ENCODE measurements around the gene FGFRL1. TPM values are rescaled to one million over a fixed set of nuclear protein-coding genes. Genes with fewer than 3 reads are reported as not detected.

The FGFRL1 gene
- total and polyA plus RNA-seq, 2 of the 13 experiments (the other 11 are each of a cell fraction or from before 2014, with no cell fraction given), result 19.1 to 30.6 TPM

DNA sequence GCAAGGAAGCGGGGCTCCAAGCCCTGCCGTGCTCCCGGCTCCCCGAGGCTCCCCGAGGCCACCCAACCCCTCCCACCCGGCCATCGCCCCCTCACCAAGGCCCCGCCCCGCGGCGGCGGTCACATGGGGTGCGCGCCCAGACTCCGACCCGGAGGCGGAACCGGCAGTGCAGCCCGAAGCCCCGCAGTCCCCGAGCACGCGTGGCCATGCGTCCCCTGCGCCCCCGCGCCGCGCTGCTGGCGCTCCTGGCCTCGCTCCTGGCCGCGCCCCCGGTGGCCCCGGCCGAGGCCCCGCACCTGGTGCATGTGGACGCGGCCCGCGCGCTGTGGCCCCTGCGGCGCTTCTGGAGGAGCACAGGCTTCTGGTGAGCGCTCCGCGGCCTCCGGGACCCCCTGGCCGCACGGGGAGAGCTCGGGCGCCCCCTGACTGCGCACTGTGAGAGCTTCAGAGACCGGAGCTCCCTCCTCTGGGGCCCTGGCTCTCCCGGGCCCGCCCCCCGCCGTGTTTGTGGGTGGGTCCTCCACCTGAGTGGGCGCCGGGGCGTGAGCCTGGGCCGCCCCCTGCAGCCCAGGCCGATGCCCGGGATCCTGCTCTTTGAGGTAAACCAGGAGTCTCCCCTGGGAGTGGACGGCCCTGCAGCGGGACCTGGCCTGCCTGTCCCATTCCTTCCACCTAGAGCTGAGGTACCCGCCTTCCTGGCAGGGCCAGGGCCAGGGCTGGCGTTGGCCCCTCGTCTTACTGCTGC, 24.4 kb upstream of the FGFRL1 start, which contains the start of gene IDUA:
IDUA (plus strand) TSS at position 166 of the 745 bp plus-strand sequence; CDS start at position 207, 41 bp downstream.
- no TSS peak for BruUV-seq (replicated peaks)
- ATAC-seq (peak; percentile 73), FAIRE-seq (no peak), DNase-seq (ENCODE audit: low spot score) (peak; percentile 74)
- Histone ChIP-seq H3K79me2 (ENCODE audit: insufficient read depth, low read length) (peaks cover 12% of the 10 kb centered on the region), H2AFZ (ENCODE audit: low read length) (no peak within 1 kb of the TSS), H4K20me1 (ENCODE audit: insufficient read depth, low read length) (no peaks in the 10 kb centered on the region), H3K4me2 (ENCODE audit: low read depth, low read length) (peak within 1 kb of the TSS; percentile 91), H3K9me3 (ENCODE audit: low read length) (no peaks in the 10 kb centered on the region), H3K27me3 (ENCODE audit: control insufficient read depth in 1 of 2, insufficient read depth in 2 of 2, low read length in 2 of 2) (peaks cover 0 to 8% of the 10 kb centered on the region in 2 experiments; a peak in 1 of 5 replicates), H3K4me1 (ENCODE audit: insufficient read depth, low read length) (peaks cover 44% of the 10 kb centered on the region), H3K9ac (ENCODE audit: insufficient read depth, low read depth, low read length) (peak within 1 kb of the TSS; percentile 69), H3K27ac (ENCODE audit: extremely low read length, insufficient read depth, low read length) (peak within 1 kb of the TSS; percentile 64), H3K4me3 (replicated peaks in 1 of 3; ENCODE audit: insufficient read depth in 1 of 3, low read depth in 2 of 3, low read length in 3 of 3) (peak within 1 kb of the TSS; percentile 54 to 75 (median 55)), H3K36me3 (replicated peaks in 1 of 2; ENCODE audit: control insufficient read depth in 1 of 2, insufficient read depth in 2 of 2, low read length in 2 of 2) (peaks cover 9 to 15% of the 10 kb centered on the region in 2 experiments; a peak in 4 of 5 replicates)
- in situ Hi-C loops (cut with HindIII; ENCODE audit: extremely low pct_ligation_motif_present, low pct_unique_long_range_greater_than_20kb), result loop anchor here (5.0 to 10.0 kb wide), 2 partner anchors 55 to 172 kb away; partner anchors contain the start of genes GAK and TMEM175
- intact Hi-C loops (cut with micrococcal nuclease; ENCODE audit: unreplicated experiment), result loop anchor here (1.0 to 2.0 kb wide), 3 partner anchors 56 to 173 kb away; no protein-coding TSS in a partner anchor
- ChIA-PET CTCF (ENCODE audit: low intra/inter-chr PET ratio, low total read pairs) (interaction anchor here (1.3 kb wide), 1 partner anchor 61 kb away, joined by 5 read pairs; no protein-coding TSS in a partner anchor), POLR2A (interaction anchor here (0.7 to 3.2 kb wide), 12 partner anchors 12 to 300 kb away, joined by 3 to 25 read pairs (median 3); partner anchors contain the start of genes GAK and TMEM175)
- 70% methylated on average over 2 of the region's 69 CpGs for WGBS (ENCODE audit: low lambda C conversion rate)
- TF ChIP-seq ZNF383 (CRISPR knock-in tag; IDR thresholded peaks at IDR 0.05; ENCODE audit: borderline replicate concordance) (peak; percentile 47; the same call in 1 of the 2 replicates), MAZ (IDR thresholded peaks at IDR 0.05; ENCODE audit: borderline replicate concordance, low read depth, low read length) (peak; percentile 51; the same call in 1 of the 2 replicates), MAZ (CRISPR knock-in tag; IDR thresholded peaks at IDR 0.05; ENCODE audit: low read depth) (peak; percentile 91), KLF15 (CRISPR knock-in tag; IDR thresholded peaks at IDR 0.05; ENCODE audit: borderline replicate concordance) (peak; percentile 85; the same call in 1 of the 2 replicates), MED8 (CRISPR knock-in tag; IDR thresholded peaks at IDR 0.05; ENCODE audit: insufficient replicate concordance) (peak; percentile 24), MTA1 (CRISPR knock-in tag; IDR thresholded peaks at IDR 0.05; ENCODE audit: borderline replicate concordance) (peak; percentile 77; the same call in 1 of the 2 replicates), FOXO1 (CRISPR knock-in tag; IDR thresholded peaks at IDR 0.05) (no peak), ZNF891 (CRISPR knock-in tag; IDR thresholded peaks at IDR 0.05) (peak; percentile 63; the same call in 1 of the 2 replicates), CHD2 (IDR thresholded peaks at IDR 0.05; ENCODE audit: low read depth, low read length) (no peak; the same call in 1 of the 2 replicates), ZNF616 (CRISPR knock-in tag; IDR thresholded peaks at IDR 0.05; ENCODE audit: low read depth) (no peak), PAX8 (CRISPR knock-in tag; IDR thresholded peaks at IDR 0.05; ENCODE audit: borderline replicate concordance) (peak; percentile 50; the same call in 1 of the 2 replicates)
- TF ChIP-seq, protein P1, sequence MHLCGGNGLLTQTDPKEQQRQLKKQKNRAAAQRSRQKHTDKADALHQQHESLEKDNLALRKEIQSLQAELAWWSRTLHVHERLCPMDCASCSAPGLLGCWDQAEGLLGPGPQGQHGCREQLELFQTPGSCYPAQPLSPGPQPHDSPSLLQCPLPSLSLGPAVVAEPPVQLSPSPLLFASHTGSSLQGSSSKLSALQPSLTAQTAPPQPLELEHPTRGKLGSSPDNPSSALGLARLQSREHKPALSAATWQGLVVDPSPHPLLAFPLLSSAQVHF (CRISPR knock-in tag; IDR thresholded peaks at IDR 0.05), result peak; percentile 32; the same call in 1 of the 2 replicates
- TF ChIP-seq, protein P2, sequence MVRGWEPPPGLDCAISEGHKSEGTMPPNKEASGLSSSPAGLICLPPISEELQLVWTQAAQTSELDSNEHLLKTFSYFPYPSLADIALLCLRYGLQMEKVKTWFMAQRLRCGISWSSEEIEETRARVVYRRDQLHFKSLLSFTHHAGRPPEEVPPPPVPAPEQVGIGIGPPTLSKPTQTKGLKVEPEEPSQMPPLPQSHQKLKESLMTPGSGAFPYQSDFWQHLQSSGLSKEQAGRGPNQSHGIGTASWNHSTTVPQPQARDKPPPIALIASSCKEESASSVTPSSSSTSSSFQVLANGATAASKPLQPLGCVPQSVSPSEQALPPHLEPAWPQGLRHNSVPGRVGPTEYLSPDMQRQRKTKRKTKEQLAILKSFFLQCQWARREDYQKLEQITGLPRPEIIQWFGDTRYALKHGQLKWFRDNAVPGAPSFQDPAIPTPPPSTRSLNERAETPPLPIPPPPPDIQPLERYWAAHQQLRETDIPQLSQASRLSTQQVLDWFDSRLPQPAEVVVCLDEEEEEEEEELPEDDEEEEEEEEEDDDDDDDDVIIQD (CRISPR knock-in tag; IDR thresholded peaks at IDR 0.05; ENCODE audit: low read depth), result no peak
- TF ChIP-seq, protein P3, sequence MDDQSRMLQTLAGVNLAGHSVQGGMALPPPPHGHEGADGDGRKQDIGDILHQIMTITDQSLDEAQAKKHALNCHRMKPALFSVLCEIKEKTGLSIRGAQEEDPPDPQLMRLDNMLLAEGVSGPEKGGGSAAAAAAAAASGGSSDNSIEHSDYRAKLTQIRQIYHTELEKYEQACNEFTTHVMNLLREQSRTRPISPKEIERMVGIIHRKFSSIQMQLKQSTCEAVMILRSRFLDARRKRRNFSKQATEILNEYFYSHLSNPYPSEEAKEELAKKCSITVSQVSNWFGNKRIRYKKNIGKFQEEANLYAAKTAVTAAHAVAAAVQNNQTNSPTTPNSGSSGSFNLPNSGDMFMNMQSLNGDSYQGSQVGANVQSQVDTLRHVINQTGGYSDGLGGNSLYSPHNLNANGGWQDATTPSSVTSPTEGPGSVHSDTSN (CRISPR knock-in tag; IDR thresholded peaks at IDR 0.05; ENCODE audit: borderline replicate concordance), result 0 out of 2 replicates have a peak, but pooled peaks have one; percentile 51

Data from HepG2 (cell line).